ENCODE results near the gene KIF13A. TPM values are rescaled to one million over a fixed set of nuclear protein-coding genes. Genes with fewer than 3 reads are reported as not detected.

Gene KIF13A
- total RNA-seq, 1 experiment from 2014 or later: 49.3 TPM

GRCh38 chr6:17878734-17879133, 108.7 kb downstream of the KIF13A start:
- H3K4me1 ChIP-seq (ENCODE audit: control insufficient read depth, insufficient read depth, low read length): no peaks in the 10 kb centered on the region
- ATAC-seq (no peak), DNase-seq (ENCODE audit: low read depth, low spot score) (no peak)
- TF ChIP-seq CTCF (IDR thresholded peaks at IDR 0.05) (no peak), REST (IDR thresholded peaks at IDR 0.05; ENCODE audit: insufficient read depth in 1 of 2, low read depth in 2 of 2, low read length in 1 of 2) (no peak), TCF7L2 (IDR thresholded peaks at IDR 0.05; ENCODE audit: low read depth, low read length) (no peak), SIN3A (IDR thresholded peaks at IDR 0.05; ENCODE audit: borderline replicate concordance, insufficient read depth, low read depth, low read length) (no peak), POLR2AphosphoS5 (IDR thresholded peaks at IDR 0.05; ENCODE audit: low read depth, low read length) (no peak)
- H3K27me3 ChIP-seq (ENCODE audit: control insufficient read depth, insufficient read depth, low read length): no peaks in the 10 kb centered on the region
- intact Hi-C loops (cut with micrococcal nuclease; ENCODE audit: unreplicated experiment) (no loop called here), in situ Hi-C loops (cut with HindIII; ENCODE audit: low pct_unique_long_range_greater_than_20kb, low sequenced_read_pairs) (no loop called here)
- no peak overlapping the region for H3K4me3 ChIP-seq (ENCODE audit: low read depth in 2 of 2, low read length in 2 of 2)
- ChIA-PET POLR2A (no interaction called here), CTCF (no interaction called here)
- no peaks in the 10 kb centered on the region for H3K9me3 ChIP-seq (ENCODE audit: control insufficient read depth, insufficient read depth, low read depth, low read length)
- no TSS peak for BruUV-seq (replicated peaks)
- no peak overlapping the region for H3K27ac ChIP-seq (ENCODE audit: low read length)
- no peaks in the 10 kb centered on the region for H3K36me3 ChIP-seq (ENCODE audit: control insufficient read depth, insufficient read depth, low read length)

- no peak overlapping the region for H3K27ac ChIP-seq (ENCODE audit: low read length)
- H3K27me3 ChIP-seq (ENCODE audit: control insufficient read depth, insufficient read depth, low read length): no peaks in the 10 kb centered on the region
- TF ChIP-seq TCF7L2 (IDR thresholded peaks at IDR 0.05; ENCODE audit: low read depth, low read length) (no peak), REST (IDR thresholded peaks at IDR 0.05; ENCODE audit: insufficient read depth in 1 of 2, low read depth in 2 of 2, low read length in 1 of 2) (no peak), SIN3A (IDR thresholded peaks at IDR 0.05; ENCODE audit: borderline replicate concordance, insufficient read depth, low read depth, low read length) (no peak), CTCF (IDR thresholded peaks at IDR 0.05) (no peak), POLR2AphosphoS5 (IDR thresholded peaks at IDR 0.05; ENCODE audit: low read depth, low read length) (no peak)
- DNase-seq (ENCODE audit: low read depth, low spot score): no peak
- in situ Hi-C loops (cut with HindIII; ENCODE audit: low pct_unique_long_range_greater_than_20kb, low sequenced_read_pairs) (no loop called here), intact Hi-C loops (cut with micrococcal nuclease; ENCODE audit: unreplicated experiment) (no loop called here)
- no peaks in the 10 kb centered on the region for H3K4me1 ChIP-seq (ENCODE audit: control insufficient read depth, insufficient read depth, low read length)
- ChIA-PET POLR2A (no interaction called here), CTCF (no interaction called here)
- no peaks in the 10 kb centered on the region for H3K9me3 ChIP-seq (ENCODE audit: control insufficient read depth, insufficient read depth, low read depth, low read length)
- H3K36me3 ChIP-seq (ENCODE audit: control insufficient read depth, insufficient read depth, low read length): no peaks in the 10 kb centered on the region
- BruUV-seq (replicated peaks): no TSS peak
- no peak overlapping the region for H3K4me3 ChIP-seq (ENCODE audit: low read depth in 2 of 2, low read length in 2 of 2)
- no peak for ATAC-seq
These were observed 109.5 kb downstream of the KIF13A start for GRCh38 chr6:17877895-17878440.

All from Panc1 (cell line).